Gastrocnemius medialis (tissue), 4 donors: ENCODE data around the gene LRRK1. TPM values are rescaled to one million over a fixed set of nuclear protein-coding genes. Genes with fewer than 3 reads are reported as not detected.

Source experiments
- ATAC-seq, 2 donors: fragments of 150-250 bp; one replicate each; pipeline ENCODE4 v1.9.1; 2016
- DNase-seq, 2 donors: peaks; one replicate each; pipeline ENCODE4 v3.0.0-alpha.2; 2019
- H3K27ac ChIP-seq, 4 donors: fragments of 200-600 bp; sonication (generic); 1 replicate in 1 of 4; 2 replicates in 3 of 4; pipeline ENCODE4 v1.5.1; 2016 to 2018; ENCODE audit warnings: mild to moderate bottlenecking in 2 of 4, moderate library complexity in 1 of 4
- H3K27me3 ChIP-seq, 3 donors: fragments of 200-600 bp; sonication (generic) in 2 of 3; 1 replicate in 1 of 3; 2 replicates in 2 of 3; pipeline versions ENCODE4 v1.5.1 to v1.6.0; 2016 to 2019; ENCODE audit warnings: mild to moderate bottlenecking in 1 of 3, moderate library complexity in 1 of 3
- H3K36me3 ChIP-seq, 2 donors: fragments of 200-600 bp; sonication (generic) in 1 of 2; one replicate each; pipeline ENCODE4 v1.5.1; 2017 to 2018
- H3K4me1 ChIP-seq, 2 donors: fragments of 200-600 bp; sonication (generic) in 1 of 2; one replicate each; pipeline ENCODE4 v1.5.1; 2016 to 2017; ENCODE audit warnings: mild to moderate bottlenecking in 2 of 2
- H3K4me3 ChIP-seq, 4 donors: fragments of 200-600 bp; sonication (generic) in 3 of 4; 1 replicate in 1 of 4; 2 replicates in 3 of 4; pipeline ENCODE4 v1.5.1; 2016 to 2019; ENCODE audit warnings: mild to moderate bottlenecking in 2 of 4
- H3K9me3 ChIP-seq, 3 donors: fragments of 200-600 bp; sonication (generic) in 2 of 3; 1 replicate in 1 of 3; 2 replicates in 2 of 3; pipeline ENCODE4 v1.5.1; 2016 to 2019
- POLR2A ChIP-seq, 2 donors: fragments of 450-650 bp; IDR thresholded peaks; one replicate each; pipeline ENCODE4 v1.6.1; 2017; ENCODE audit warnings: antibody characterized with exemption in 2 of 2, mild to moderate bottlenecking in 2 of 2, moderate library complexity in 2 of 2
- in situ Hi-C, 4 donors: fragments of 200-750 bp; cut with MboI; loops; one replicate each; pipeline versions ENCODE4 v1.15.0 to v1.8.0; 2017; ENCODE audit warnings: low sequenced_read_pairs in 4 of 4
- intact Hi-C: fragments of 100-400 bp; cut with DNase I; formaldehyde crosslinking; loops from one replicate; pipeline ENCODE4 v1.15.1; 2023; ENCODE audit warnings: low total_unique reads
- total RNA-seq, 4 donors: library from RNA; depleted of rRNA; stranded (reverse); fragments of >200 nt; gene quantifications; one replicate each; pipeline versions ENCODE4 v1.1.0 to v1.2.3, GENCODE V29; 2016
- TF ChIP-seq, protein P1 (sequence below), 5 experiments: fragments of 450-650 bp in 3 of 5; fragments of 200-600 bp in 2 of 5; sonication (generic) in 2 of 5; IDR thresholded peaks in 4 of 5; conservative IDR thresholded peaks in 1 of 5; 1 replicate in 4 of 5; 2 replicates in 1 of 5; pipeline ENCODE4 v1.5.1; 2016 to 2019; ENCODE audit warnings: antibody characterized with exemption in 5 of 5, mild to moderate bottlenecking in 3 of 5, moderate library complexity in 3 of 5

The LRRK1 gene
- total RNA-seq, 4 donors from 2014 or later, result 0.87 to 5.6 (median 1.7) TPM

DNA sequence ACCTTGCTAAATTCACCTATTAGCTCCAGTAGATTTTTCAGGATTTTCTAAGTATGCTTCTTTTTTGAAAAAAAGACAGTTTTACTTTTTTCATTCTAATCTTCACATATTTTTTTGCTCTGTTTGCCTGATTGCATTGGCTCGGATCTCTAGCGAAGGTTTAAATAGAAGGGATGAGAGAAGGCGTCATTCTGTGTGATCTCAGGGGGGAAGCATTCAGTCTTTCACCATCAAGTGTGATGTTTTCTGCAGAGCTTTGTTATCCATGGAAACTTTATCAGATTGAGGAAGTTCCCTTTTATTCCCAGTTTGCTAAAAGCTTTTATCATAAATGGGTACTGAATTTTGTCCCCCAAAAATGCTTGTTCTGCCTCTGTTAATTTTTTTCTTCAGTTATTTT, 120.3 kb downstream of the LRRK1 start:
- in situ Hi-C loops (no loop called here), intact Hi-C loops (no loop called here)
- H3K9me3 ChIP-seq, result no peaks in the 10 kb centered on the region
- H3K36me3 ChIP-seq, result no peaks in the 10 kb centered on the region
- H3K4me3 ChIP-seq, result no peak overlapping the region
- no peak for ATAC-seq
- no peak for DNase-seq
- H3K4me1 ChIP-seq, result no peaks in the 10 kb centered on the region
- H3K27me3 ChIP-seq, result no peaks in the 10 kb centered on the region
- TF ChIP-seq, protein P1, sequence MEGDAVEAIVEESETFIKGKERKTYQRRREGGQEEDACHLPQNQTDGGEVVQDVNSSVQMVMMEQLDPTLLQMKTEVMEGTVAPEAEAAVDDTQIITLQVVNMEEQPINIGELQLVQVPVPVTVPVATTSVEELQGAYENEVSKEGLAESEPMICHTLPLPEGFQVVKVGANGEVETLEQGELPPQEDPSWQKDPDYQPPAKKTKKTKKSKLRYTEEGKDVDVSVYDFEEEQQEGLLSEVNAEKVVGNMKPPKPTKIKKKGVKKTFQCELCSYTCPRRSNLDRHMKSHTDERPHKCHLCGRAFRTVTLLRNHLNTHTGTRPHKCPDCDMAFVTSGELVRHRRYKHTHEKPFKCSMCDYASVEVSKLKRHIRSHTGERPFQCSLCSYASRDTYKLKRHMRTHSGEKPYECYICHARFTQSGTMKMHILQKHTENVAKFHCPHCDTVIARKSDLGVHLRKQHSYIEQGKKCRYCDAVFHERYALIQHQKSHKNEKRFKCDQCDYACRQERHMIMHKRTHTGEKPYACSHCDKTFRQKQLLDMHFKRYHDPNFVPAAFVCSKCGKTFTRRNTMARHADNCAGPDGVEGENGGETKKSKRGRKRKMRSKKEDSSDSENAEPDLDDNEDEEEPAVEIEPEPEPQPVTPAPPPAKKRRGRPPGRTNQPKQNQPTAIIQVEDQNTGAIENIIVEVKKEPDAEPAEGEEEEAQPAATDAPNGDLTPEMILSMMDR (IDR thresholded peaks at IDR 0.05 in 4 of 5, conservative IDR thresholded peaks at IDR 0.05 in 1 of 5), result no peak
- no peak for TF ChIP-seq POLR2A (IDR thresholded peaks at IDR 0.05)
- H3K27ac ChIP-seq, result no peak overlapping the region

DNA sequence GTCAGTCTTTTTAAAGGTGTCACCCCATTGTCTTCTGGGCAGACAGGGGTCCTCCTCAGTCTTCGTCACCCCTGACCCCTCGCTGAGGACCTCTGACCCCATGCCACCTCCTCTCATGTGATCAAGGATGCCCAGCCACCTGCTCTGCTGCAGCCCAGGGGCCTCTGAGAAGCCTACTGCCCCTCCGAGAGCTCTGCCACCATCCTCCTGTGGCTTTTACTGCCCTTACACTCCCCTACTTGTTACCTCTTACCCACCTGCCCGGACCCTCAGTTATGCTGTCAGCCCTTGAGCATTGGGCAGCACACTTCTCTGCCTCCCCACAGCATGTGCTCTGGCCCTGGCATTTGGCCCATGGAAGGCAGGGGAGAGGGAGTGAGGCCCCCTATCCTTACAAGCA, 123.2 kb downstream of the LRRK1 start:
- DNase-seq, result no peak
- no peaks in the 10 kb centered on the region for H3K36me3 ChIP-seq
- no peak overlapping the region for H3K4me3 ChIP-seq
- no peak for ATAC-seq
- H3K27me3 ChIP-seq, result no peaks in the 10 kb centered on the region
- intact Hi-C loops, result no loop called here
- no peaks in the 10 kb centered on the region for H3K9me3 ChIP-seq
- H3K27ac ChIP-seq, result no peak overlapping the region
- in situ Hi-C loops, result no loop called here
- H3K4me1 ChIP-seq, result no peaks in the 10 kb centered on the region
- TF ChIP-seq, protein P1 (IDR thresholded peaks at IDR 0.05 in 4 of 5, conservative IDR thresholded peaks at IDR 0.05 in 1 of 5), result no peak
- TF ChIP-seq POLR2A (IDR thresholded peaks at IDR 0.05), result no peak

DNA sequence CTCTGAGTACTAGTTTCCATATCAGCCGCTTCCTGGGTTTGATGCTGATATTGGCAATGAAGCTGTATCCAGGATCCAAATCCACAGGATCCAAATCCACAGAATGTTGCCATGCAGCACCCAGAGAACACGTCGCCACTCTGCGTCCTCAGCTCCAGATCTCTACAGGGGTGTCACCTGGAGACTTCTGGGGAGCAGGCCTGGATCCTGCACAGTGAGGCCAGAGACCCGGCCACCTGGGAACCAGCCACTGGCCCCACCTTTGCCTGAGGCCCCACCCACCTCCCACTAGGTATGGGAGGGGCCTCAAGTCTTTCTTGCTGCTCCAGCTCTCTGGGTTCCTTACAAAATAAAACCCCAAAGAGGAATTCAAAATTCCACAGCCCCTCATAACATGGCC, 123.9 kb downstream of the LRRK1 start:
- H3K36me3 ChIP-seq, result no peaks in the 10 kb centered on the region
- no peak overlapping the region for H3K27ac ChIP-seq
- DNase-seq, result no peak
- H3K4me3 ChIP-seq, result no peak overlapping the region
- no peaks in the 10 kb centered on the region for H3K9me3 ChIP-seq
- in situ Hi-C loops (no loop called here), intact Hi-C loops (no loop called here)
- H3K4me1 ChIP-seq, result no peaks in the 10 kb centered on the region
- TF ChIP-seq, protein P1 (IDR thresholded peaks at IDR 0.05 in 4 of 5, conservative IDR thresholded peaks at IDR 0.05 in 1 of 5), result no peak
- no peak for TF ChIP-seq POLR2A (IDR thresholded peaks at IDR 0.05)
- no peaks in the 10 kb centered on the region for H3K27me3 ChIP-seq
- no peak for ATAC-seq

DNA sequence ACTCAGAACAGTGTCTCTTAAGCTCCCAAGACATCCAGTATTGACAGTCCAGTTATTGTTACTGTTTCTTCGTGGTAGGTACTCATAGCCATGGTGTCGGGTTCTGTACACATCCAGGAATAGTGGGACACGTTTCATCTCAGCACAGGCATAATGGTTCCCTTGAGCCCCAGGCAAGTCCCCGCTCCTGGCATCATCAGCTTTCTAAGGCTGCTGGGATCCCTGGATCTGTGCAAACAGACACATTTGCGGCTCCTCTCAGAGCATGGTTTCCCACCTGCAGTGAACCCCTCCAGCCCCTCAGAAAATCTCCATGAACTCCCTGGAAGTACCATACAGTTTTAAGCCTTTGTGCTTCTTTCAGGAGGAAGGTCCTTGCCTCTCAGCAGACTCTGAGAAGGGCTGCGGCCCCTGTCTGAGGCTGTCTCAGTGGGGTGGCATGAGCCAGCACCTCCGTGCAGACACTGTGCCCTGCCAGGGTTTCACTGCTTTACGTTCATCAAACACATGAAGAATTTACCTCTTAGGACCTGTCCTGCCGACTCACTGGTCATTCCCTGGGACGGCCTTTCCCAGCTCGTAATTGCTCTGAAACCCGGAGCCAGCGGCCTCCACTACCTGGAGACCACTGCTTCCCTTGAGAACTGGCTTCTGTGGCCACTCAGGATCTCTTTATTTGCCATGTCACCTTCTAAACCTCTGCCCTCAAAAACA, 124.9 kb downstream of the LRRK1 start:
- intact Hi-C loops, result no loop called here
- ATAC-seq (no peak), DNase-seq (no peak)
- Histone ChIP-seq H3K27me3 (no peaks in the 10 kb centered on the region), H3K4me1 (no peaks in the 10 kb centered on the region), H3K9me3 (no peaks in the 10 kb centered on the region), H3K27ac (no peak overlapping the region), H3K4me3 (no peak overlapping the region), H3K36me3 (no peaks in the 10 kb centered on the region)
- in situ Hi-C loops, result no loop called here
- TF ChIP-seq, protein P1 (IDR thresholded peaks at IDR 0.05 in 4 of 5, conservative IDR thresholded peaks at IDR 0.05 in 1 of 5), result no peak
- no peak for TF ChIP-seq POLR2A (IDR thresholded peaks at IDR 0.05)
